Ishikawa (cell line): ENCODE results near the gene F2R.

ENCODE experiments used
- EP300 ChIP-seq: IDR thresholded peaks from 2 replicates; pipeline ENCODE4 v1.6.1; 2012; ENCODE audit warnings: borderline replicate concordance
- FOXM1 ChIP-seq: IDR thresholded peaks from 2 replicates; pipeline ENCODE4 v1.6.1; 2012; ENCODE audit warnings: low read depth, borderline replicate concordance
- RAD21 ChIP-seq: IDR thresholded peaks from 2 replicates; pipeline ENCODE4 v1.6.1; 2012; ENCODE audit warnings: low read depth
- TAF1 ChIP-seq: IDR thresholded peaks from 2 replicates; pipeline ENCODE4 v1.6.1; 2012; ENCODE audit warnings: low read depth, mild to moderate bottlenecking
- TCF12 ChIP-seq: IDR thresholded peaks from 2 replicates; pipeline ENCODE4 v1.6.1; 2012; ENCODE audit warnings: low read depth
- TEAD4 ChIP-seq: IDR thresholded peaks from 2 replicates; pipeline ENCODE4 v1.6.1; 2012
- YY1 ChIP-seq: IDR thresholded peaks from 2 replicates; pipeline ENCODE4 v1.6.1; 2012; ENCODE audit warnings: low read depth
- ZBTB7A ChIP-seq: IDR thresholded peaks from 2 replicates; pipeline ENCODE4 v1.6.1; 2012; ENCODE audit warnings: low read depth
- TF ChIP-seq, protein P1 (sequence below): IDR thresholded peaks from 2 replicates; pipeline ENCODE4 v1.6.1; 2012
- TF ChIP-seq, protein P2 (sequence below): IDR thresholded peaks from 2 replicates; pipeline ENCODE4 v1.6.1; 2012

DNA sequence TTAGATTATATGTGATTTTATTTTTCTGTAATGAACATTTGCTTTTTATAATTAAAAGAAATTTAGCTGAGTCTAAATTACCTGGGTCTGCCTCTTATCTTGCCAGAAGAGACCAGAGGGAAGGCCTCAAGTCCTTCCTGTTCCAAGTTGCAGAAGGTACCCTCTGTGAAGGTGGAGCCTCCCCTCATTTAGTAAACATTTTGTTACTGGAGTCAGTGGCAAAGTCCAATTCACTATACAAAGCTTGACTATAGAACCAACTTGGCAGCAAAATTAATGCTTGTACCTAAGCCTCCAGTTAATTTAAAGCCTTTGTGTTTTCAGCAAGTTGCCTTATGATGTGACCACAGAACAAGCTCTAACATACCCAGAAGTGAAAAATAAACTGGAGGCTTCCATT is 42.8 kb upstream of the F2R start:
- TF ChIP-seq TCF12: no peak
- TF ChIP-seq RAD21: no peak
- TF ChIP-seq ZBTB7A: no peak
- no peak for TF ChIP-seq TEAD4
- TF ChIP-seq FOXM1: no peak
- no peak for TF ChIP-seq TAF1
- TF ChIP-seq YY1: no peak
- TF ChIP-seq EP300: no peak
- TF ChIP-seq, protein P1, sequence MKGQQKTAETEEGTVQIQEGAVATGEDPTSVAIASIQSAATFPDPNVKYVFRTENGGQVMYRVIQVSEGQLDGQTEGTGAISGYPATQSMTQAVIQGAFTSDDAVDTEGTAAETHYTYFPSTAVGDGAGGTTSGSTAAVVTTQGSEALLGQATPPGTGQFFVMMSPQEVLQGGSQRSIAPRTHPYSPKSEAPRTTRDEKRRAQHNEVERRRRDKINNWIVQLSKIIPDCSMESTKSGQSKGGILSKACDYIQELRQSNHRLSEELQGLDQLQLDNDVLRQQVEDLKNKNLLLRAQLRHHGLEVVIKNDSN: no peak
- TF ChIP-seq, protein P2, sequence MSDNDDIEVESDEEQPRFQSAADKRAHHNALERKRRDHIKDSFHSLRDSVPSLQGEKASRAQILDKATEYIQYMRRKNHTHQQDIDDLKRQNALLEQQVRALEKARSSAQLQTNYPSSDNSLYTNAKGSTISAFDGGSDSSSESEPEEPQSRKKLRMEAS: no peak
